ENCODE data around the gene TIMM23. TPM values are rescaled to one million over a fixed set of nuclear protein-coding genes. Genes with fewer than 3 reads are reported as not detected.
"Not testable (repeated sequence)": the region's sequence is repeated elsewhere in the genome, so short reads cannot be mapped to it uniquely, and the experiment has no call there.

TIMM23 gene
- total RNA-seq, 1 donor from 2014 or later = 102 TPM

- H3K27me3 Mint-ChIP-seq (ENCODE audit: insufficient read depth) = no peaks in the 10 kb centered on the region
- no peak for DNase-seq (ENCODE audit: low spot score)
- no peaks in the 10 kb centered on the region for H3K9me3 Mint-ChIP-seq
- no peak overlapping the region for H3K4me3 Mint-ChIP-seq
- H3K27ac Mint-ChIP-seq = no peak overlapping the region
- peaks cover 42% of the 10 kb centered on the region for H3K36me3 Mint-ChIP-seq (ENCODE audit: low read depth)
- intact Hi-C loops (cut with micrococcal nuclease) = no loop called here
- no peaks in the 10 kb centered on the region for H3K4me1 Mint-ChIP-seq (ENCODE audit: low read depth)
Measured at GRCh38 chr10:46001187-46001756, 29.0 kb downstream of the TIMM23 start.

GRCh38 chr10:46002189-46002687 is 29.9 kb downstream of the TIMM23 start:
- H3K27ac Mint-ChIP-seq; H3K4me3 Mint-ChIP-seq; H3K4me1 Mint-ChIP-seq (ENCODE audit: low read depth); intact Hi-C loops (cut with micrococcal nuclease); H3K27me3 Mint-ChIP-seq (ENCODE audit: insufficient read depth); DNase-seq (ENCODE audit: low spot score); H3K9me3 Mint-ChIP-seq: not testable (repeated sequence)
- peaks cover 47% of the 10 kb centered on the region for H3K36me3 Mint-ChIP-seq (ENCODE audit: low read depth)

GRCh38 chr10:46002916-46003693 is 30.8 kb downstream of the TIMM23 start:
- Mint-ChIP-seq H3K27ac (no peak overlapping the region), H3K4me3 (no peak overlapping the region), H3K27me3 (ENCODE audit: insufficient read depth) (no peaks in the 10 kb centered on the region)

DNA sequence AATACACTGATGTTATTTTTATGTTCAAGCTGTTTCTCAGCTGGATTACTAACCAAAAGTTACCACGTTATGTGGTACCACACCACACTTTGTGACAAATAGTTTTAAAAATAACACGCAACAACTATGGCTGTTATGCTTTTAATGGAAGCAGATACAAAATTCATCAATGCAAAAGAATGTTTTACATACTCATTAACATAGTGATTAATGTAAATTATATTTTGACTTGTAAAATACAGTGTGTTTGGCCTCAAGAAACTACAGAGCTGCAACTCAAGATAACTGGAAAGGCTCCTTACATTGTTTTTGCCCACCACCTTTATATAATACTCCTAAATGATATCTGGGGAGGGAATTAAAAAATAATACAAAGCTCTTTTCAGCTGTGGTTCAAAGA is 32.7 kb downstream of the TIMM23 start:
- H3K9me3 Mint-ChIP-seq = no peaks in the 10 kb centered on the region
- DNase-seq (ENCODE audit: low spot score) = no peak
- H3K4me3 Mint-ChIP-seq = no peak overlapping the region
- H3K27me3 Mint-ChIP-seq (ENCODE audit: insufficient read depth) = no peaks in the 10 kb centered on the region
- no peak overlapping the region for H3K27ac Mint-ChIP-seq
- peaks cover 47% of the 10 kb centered on the region for H3K36me3 Mint-ChIP-seq (ENCODE audit: low read depth)
- intact Hi-C loops (cut with micrococcal nuclease) = no loop called here
- no peaks in the 10 kb centered on the region for H3K4me1 Mint-ChIP-seq (ENCODE audit: low read depth)

More at GRCh38 chr10:46002916-46003693, 30.8 kb downstream of the TIMM23 start:
- Mint-ChIP-seq H3K4me1 (ENCODE audit: low read depth) (no peaks in the 10 kb centered on the region), H3K9me3 (no peaks in the 10 kb centered on the region), H3K36me3 (ENCODE audit: low read depth) (peaks cover 46% of the 10 kb centered on the region)
- intact Hi-C loops (cut with micrococcal nuclease) = no loop called here
- no peak for DNase-seq (ENCODE audit: low spot score)

DNA sequence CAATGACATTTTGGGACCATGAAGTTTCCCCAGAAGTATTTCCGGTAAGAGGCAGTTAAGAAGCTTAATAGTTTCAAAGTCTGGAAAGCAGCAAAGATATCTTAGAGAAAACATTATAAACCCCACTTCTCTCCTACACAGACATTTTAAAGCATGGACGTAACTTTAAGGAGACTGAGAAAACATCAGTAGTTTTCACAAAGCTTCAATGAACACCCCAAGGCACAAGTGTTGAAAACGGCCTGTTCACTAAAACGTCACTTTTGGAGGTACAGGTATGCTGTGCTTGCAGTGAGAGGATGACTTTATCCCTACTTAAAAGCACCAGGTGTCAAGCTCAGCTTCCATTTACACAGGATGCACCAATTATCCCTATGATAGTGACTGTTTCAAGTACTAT is 33.1 kb downstream of the TIMM23 start:
- intact Hi-C loops (cut with micrococcal nuclease) = no loop called here
- Mint-ChIP-seq H3K27ac (no peak overlapping the region), H3K27me3 (ENCODE audit: insufficient read depth) (no peaks in the 10 kb centered on the region), H3K9me3 (no peaks in the 10 kb centered on the region), H3K4me3 (no peak overlapping the region), H3K4me1 (ENCODE audit: low read depth) (no peaks in the 10 kb centered on the region), H3K36me3 (ENCODE audit: low read depth) (peaks cover 43% of the 10 kb centered on the region)
- DNase-seq (ENCODE audit: low spot score) = no peak

- intact Hi-C loops (cut with micrococcal nuclease) = no loop called here
- no peak overlapping the region for H3K27ac Mint-ChIP-seq
Measured at GRCh38 chr10:46006219-46006618, 33.9 kb downstream of the TIMM23 start.

GRCh38 chr10:46012746-46013145 is 40.5 kb downstream of the TIMM23 start:
- no peak overlapping the region for H3K27ac Mint-ChIP-seq
- intact Hi-C loops (cut with micrococcal nuclease) = no loop called here
- peaks cover 43% of the 10 kb centered on the region for H3K36me3 Mint-ChIP-seq (ENCODE audit: low read depth)
- peaks cover 12% of the 10 kb centered on the region for H3K4me1 Mint-ChIP-seq (ENCODE audit: low read depth)
- no peak for DNase-seq (ENCODE audit: low spot score)
- H3K4me3 Mint-ChIP-seq = no peak overlapping the region
- H3K27me3 Mint-ChIP-seq (ENCODE audit: insufficient read depth) = no peaks in the 10 kb centered on the region
- H3K9me3 Mint-ChIP-seq = no peaks in the 10 kb centered on the region

More at GRCh38 chr10:46006219-46006618, 33.9 kb downstream of the TIMM23 start:
- Mint-ChIP-seq H3K9me3 (no peaks in the 10 kb centered on the region), H3K27me3 (ENCODE audit: insufficient read depth) (no peaks in the 10 kb centered on the region), H3K4me1 (ENCODE audit: low read depth) (no peaks in the 10 kb centered on the region), H3K36me3 (ENCODE audit: low read depth) (peaks cover 45% of the 10 kb centered on the region), H3K4me3 (no peak overlapping the region)
- DNase-seq (ENCODE audit: low spot score) = no peak

DNA sequence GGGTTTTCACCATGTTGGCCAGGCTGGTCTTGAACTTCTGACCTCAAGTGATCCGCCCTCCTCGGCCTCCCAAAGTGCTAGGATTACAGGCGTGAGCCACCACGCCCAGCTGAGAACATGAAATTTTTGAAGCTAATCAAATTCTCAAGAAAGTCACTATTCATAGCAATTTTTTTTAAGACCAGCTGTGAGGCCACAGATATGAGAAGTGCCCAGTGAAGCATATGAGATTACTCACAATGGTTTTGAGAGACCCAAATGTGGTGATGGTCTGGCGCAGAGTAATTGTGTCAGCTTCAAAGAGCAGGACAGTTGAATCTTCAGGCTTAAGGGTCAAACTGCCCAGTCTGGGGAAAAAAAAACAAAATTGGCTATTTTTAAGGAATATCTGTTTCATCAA is 41.9 kb downstream of the TIMM23 start:
- Mint-ChIP-seq H3K36me3 (ENCODE audit: low read depth) (peaks cover 39% of the 10 kb centered on the region), H3K4me3 (no peak overlapping the region), H3K9me3 (no peaks in the 10 kb centered on the region), H3K27me3 (ENCODE audit: insufficient read depth) (no peaks in the 10 kb centered on the region), H3K27ac (no peak overlapping the region), H3K4me1 (ENCODE audit: low read depth) (peaks cover 24% of the 10 kb centered on the region)
- no peak for DNase-seq (ENCODE audit: low spot score)
- intact Hi-C loops (cut with micrococcal nuclease) = no loop called here

- intact Hi-C loops (cut with micrococcal nuclease) = no loop called here
- H3K27ac Mint-ChIP-seq = no peak overlapping the region
- H3K36me3 Mint-ChIP-seq (ENCODE audit: low read depth) = peaks cover 34% of the 10 kb centered on the region
- peaks cover 31% of the 10 kb centered on the region for H3K4me1 Mint-ChIP-seq (ENCODE audit: low read depth)
- H3K27me3 Mint-ChIP-seq (ENCODE audit: insufficient read depth) = no peaks in the 10 kb centered on the region
- no peaks in the 10 kb centered on the region for H3K9me3 Mint-ChIP-seq
- no peak for DNase-seq (ENCODE audit: low spot score)
- H3K4me3 Mint-ChIP-seq = no peak overlapping the region
Measured at GRCh38 chr10:46014683-46015405, 42.6 kb downstream of the TIMM23 start.

GRCh38 chr10:46016190-46016589 is 43.9 kb downstream of the TIMM23 start:
- Mint-ChIP-seq H3K27ac (no peak overlapping the region), H3K9me3 (no peaks in the 10 kb centered on the region), H3K27me3 (ENCODE audit: insufficient read depth) (no peaks in the 10 kb centered on the region), H3K36me3 (ENCODE audit: low read depth) (peaks cover 27% of the 10 kb centered on the region), H3K4me3 (no peak overlapping the region), H3K4me1 (ENCODE audit: low read depth) (peaks cover 44% of the 10 kb centered on the region)
- DNase-seq (ENCODE audit: low spot score) = no peak
- intact Hi-C loops (cut with micrococcal nuclease) = no loop called here

DNA sequence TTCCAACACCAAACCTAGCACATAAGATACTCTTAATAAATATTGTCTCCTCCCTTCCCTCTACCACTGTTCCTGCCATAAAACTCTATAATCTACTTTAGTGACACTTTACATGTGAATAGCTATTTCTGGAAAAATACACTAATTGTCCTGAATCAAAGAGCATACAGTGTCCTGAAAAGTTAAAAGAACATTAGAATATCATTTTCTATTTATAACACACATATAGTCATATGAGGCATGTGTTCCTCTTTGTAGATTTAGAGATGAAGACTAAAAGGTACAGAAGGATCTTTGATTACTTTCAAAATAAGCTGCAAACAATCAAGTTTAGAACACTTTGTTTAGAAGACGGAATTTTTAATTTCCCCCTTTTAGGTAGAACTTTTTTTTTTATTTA is 44.5 kb downstream of the TIMM23 start:
- intact Hi-C loops (cut with micrococcal nuclease) = no loop called here
- H3K27ac Mint-ChIP-seq = peak overlapping the region; percentile 10
- no peaks in the 10 kb centered on the region for H3K27me3 Mint-ChIP-seq (ENCODE audit: insufficient read depth)
- H3K36me3 Mint-ChIP-seq (ENCODE audit: low read depth) = peaks cover 26% of the 10 kb centered on the region
- no peak for DNase-seq (ENCODE audit: low spot score)
- no peaks in the 10 kb centered on the region for H3K9me3 Mint-ChIP-seq
- peaks cover 47% of the 10 kb centered on the region for H3K4me1 Mint-ChIP-seq (ENCODE audit: low read depth)
- H3K4me3 Mint-ChIP-seq = no peak overlapping the region

- no peak overlapping the region for H3K4me3 Mint-ChIP-seq
- no peaks in the 10 kb centered on the region for H3K9me3 Mint-ChIP-seq
- H3K27ac Mint-ChIP-seq = no peak overlapping the region
- no peaks in the 10 kb centered on the region for H3K27me3 Mint-ChIP-seq (ENCODE audit: insufficient read depth)
- H3K36me3 Mint-ChIP-seq (ENCODE audit: low read depth) = peaks cover 21% of the 10 kb centered on the region
- peaks cover 50% of the 10 kb centered on the region for H3K4me1 Mint-ChIP-seq (ENCODE audit: low read depth)
- intact Hi-C loops (cut with micrococcal nuclease) = no loop called here
- no peak for DNase-seq (ENCODE audit: low spot score)
Measured at GRCh38 chr10:46017733-46018132, 45.4 kb downstream of the TIMM23 start.

All from activated T-helper 1 cell treated with anti-CD3 and anti-CD28 coated beads, Interleukin-12 subunit alpha, Interleukin-12 subunit beta, Interleukin-2, Interleukin-4 antibody, amounts not matched to agents 30 ng/mL and 10 ng/mL and 1 ng/mL, durations not matched to agents 14 hours and 24 hours and 36 hours (primary cell).